Heart left ventricle (tissue), 16 donors: Measurements from ENCODE around the gene KRT86. TPM values are rescaled to one million over a fixed set of nuclear protein-coding genes. Genes with fewer than 3 reads are reported as not detected.

ENCODE experiments used
- ATAC-seq, 4 donors: fragments of 200-7000 bp; cut with Tn5 transposase; one replicate each; pipeline ENCODE4 v1.9.1; 2020 to 2022; ENCODE audit warnings: moderate library complexity in 4 of 4, mild to moderate bottlenecking in 3 of 4, moderate number of reproducible peaks in 1 of 4
- DNase-seq, 5 donors: peaks; one replicate each; pipeline ENCODE4 v3.0.0-alpha.2; 2020
- H3K27ac ChIP-seq, 12 donors: fragments of 200-600 bp; sonication (generic) in 4 of 12; one replicate each; pipeline versions ENCODE4 v1.5.0 to v1.8.0; 2016 to 2022; ENCODE audit warnings: mild to moderate bottlenecking in 2 of 12
- H3K27me3 ChIP-seq, 9 donors: fragments of 200-600 bp; sonication (generic) in 2 of 9; one replicate each; pipeline versions ENCODE4 v1.5.1 to v1.8.0; 2016 to 2022; ENCODE audit warnings: mild to moderate bottlenecking in 3 of 9
- H3K36me3 ChIP-seq, 9 donors: fragments of 200-600 bp; sonication (generic) in 2 of 9; one replicate each; pipeline versions ENCODE4 v1.5.0 to v1.8.0; 2018 to 2022; ENCODE audit warnings: mild to moderate bottlenecking in 2 of 9
- H3K4me1 ChIP-seq, 12 donors: fragments of 200-600 bp; sonication (generic) in 4 of 12; one replicate each; pipeline versions ENCODE4 v1.5.0 to v1.8.0; 2016 to 2022; ENCODE audit warnings: mild to moderate bottlenecking in 3 of 12
- H3K4me3 ChIP-seq, 12 donors: fragments of 200-600 bp; sonication (generic) in 4 of 12; one replicate each; pipeline versions ENCODE4 v1.5.0 to v1.8.0; 2017 to 2022; ENCODE audit warnings: mild to moderate bottlenecking in 9 of 12, moderate library complexity in 4 of 12
- H3K9me3 ChIP-seq, 12 donors: fragments of 200-600 bp; sonication (generic) in 4 of 12; one replicate each; pipeline versions ENCODE4 v1.5.0 to v1.8.0; 2016 to 2022; ENCODE audit warnings: mild to moderate bottlenecking in 1 of 12
- POLR2A ChIP-seq, 2 donors: fragments of 450-650 bp; IDR thresholded peaks; one replicate each; pipeline ENCODE4 v1.6.1; 2017; ENCODE audit warnings: antibody characterized with exemption in 2 of 2, mild to moderate bottlenecking in 2 of 2, moderate library complexity in 2 of 2
- WGBS, 4 donors: extraction: QIAGEN DNeasy Blood & Tissue Kit in 2 of 4; methylation state at CpG; one replicate each; pipeline versions ENCODE4 v1.1.5 to v1.1.7; 2013 to 2018; 5-methylcytosine and 5-hydroxymethylcytosine counted together
- intact Hi-C, 10 donors: fragments of 100-400 bp; cut with DNase I; formaldehyde crosslinking; loops; one replicate each; pipeline versions ENCODE4 v1.11.1 to v1.14.2; 2022
- polyA plus RNA-seq, 2 donors: library from polyadenylated mRNA; stranded (reverse); fragments of 200-250 nt; gene quantifications; one replicate each; pipeline ENCODE4 v1.2.3, GENCODE V29; 2013
- total RNA-seq, 9 donors: library from RNA; depleted of rRNA in 2 of 9; stranded (reverse); fragments of >200 nt in 2 of 9; fragmentation: NEBNext Ultra II Directional in 3 of 9; extraction: Animal tissue kit (Norgen Biotek cat#: 25700) in 3 of 9; gene quantifications; one replicate each; pipeline versions ENCODE4 v1.1.0 to v1.2.4, GENCODE V29; 2016 to 2023
- TF ChIP-seq, protein P1 (sequence below), 12 donors: fragments of 200-600 bp; sonication (generic) in 4 of 12; IDR thresholded peaks; one replicate each; pipeline versions ENCODE4 v1.5.0 to v1.8.0; 2018 to 2022; ENCODE audit warnings: antibody characterized with exemption in 12 of 12, mild to moderate bottlenecking in 5 of 12
- donor health status: ischemic (EF 13 %, LVEDD 7.1; RV severe dilation, severe dysfunction).
- donor health status: healthy with polysubstance abuse.
- donor health status: DM: no; HTN: yes; CAD: no.
- donor health status: DM: no; HTN: no; CAD: no.
- donor health status: ischemic (EF 25% LVEDD 6.9; RV normal size, moderate dysfunction).
- donor health status: ischemic (EF 25% LVEDD 5.7; RV mildly dilated, moderate dysfunction).
- donor health status: healthy.
- donor health status: DM: yes; HTN: yes; CAD: no.
- donor health status: ischemic (EF 35%, LVEDD 5.7; RV mildly dilated, moderate dysfunction).
- donor health status: nonischemic (EF 11% LVEDD 7.7; RV severe dilation, severe dysfunction).
- donor health status: DM: yes; HTN: yes; CAD: no.
- donor health status: PGD.
- donor health status: ischemic (EF 29% LVEDD 5.4; RV normal size, mild dysfunction).
- donor health status: nonischemic (EF 23%, LVEDD 6.1; RV moderate dilation, normal function).

KRT86 gene
- total and polyA plus RNA-seq, 11 donors: not detected

DNA sequence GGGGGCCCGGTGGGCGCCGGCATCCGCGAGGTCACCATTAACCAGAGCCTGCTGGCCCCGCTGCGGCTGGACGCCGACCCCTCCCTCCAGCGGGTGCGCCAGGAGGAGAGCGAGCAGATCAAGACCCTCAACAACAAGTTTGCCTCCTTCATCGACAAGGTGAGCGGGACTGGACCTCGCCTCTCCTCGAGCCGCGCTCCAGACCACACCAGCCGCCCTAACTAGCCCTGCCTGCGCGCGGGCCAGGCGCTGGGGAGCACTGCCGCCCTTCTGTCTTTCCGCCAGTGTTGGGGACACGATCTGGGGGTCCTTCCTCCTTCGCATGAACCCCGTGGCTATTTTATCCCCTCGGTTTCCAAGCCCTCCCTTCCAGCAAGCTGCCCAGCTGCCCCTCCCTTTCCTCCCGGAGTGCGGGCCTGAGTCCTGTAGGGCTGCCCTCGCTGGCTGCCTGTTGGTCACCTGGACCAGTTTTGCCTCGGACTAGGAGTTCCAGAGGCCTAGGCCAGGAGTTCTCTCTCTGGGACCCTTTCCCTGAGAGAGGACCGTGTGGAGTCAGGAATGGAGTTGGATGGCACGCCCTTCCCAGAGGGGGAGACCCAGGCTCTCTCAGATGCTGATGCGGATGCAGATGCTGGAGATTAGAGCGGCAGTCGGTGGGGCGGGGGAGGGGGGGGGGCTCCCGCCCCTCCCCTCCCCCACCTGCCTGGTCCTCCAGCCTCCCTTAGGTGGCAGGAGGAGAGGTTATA is 40.8 kb upstream of the KRT86 start:
- no peak for TF ChIP-seq POLR2A (IDR thresholded peaks at IDR 0.05)
- TF ChIP-seq, protein P1, sequence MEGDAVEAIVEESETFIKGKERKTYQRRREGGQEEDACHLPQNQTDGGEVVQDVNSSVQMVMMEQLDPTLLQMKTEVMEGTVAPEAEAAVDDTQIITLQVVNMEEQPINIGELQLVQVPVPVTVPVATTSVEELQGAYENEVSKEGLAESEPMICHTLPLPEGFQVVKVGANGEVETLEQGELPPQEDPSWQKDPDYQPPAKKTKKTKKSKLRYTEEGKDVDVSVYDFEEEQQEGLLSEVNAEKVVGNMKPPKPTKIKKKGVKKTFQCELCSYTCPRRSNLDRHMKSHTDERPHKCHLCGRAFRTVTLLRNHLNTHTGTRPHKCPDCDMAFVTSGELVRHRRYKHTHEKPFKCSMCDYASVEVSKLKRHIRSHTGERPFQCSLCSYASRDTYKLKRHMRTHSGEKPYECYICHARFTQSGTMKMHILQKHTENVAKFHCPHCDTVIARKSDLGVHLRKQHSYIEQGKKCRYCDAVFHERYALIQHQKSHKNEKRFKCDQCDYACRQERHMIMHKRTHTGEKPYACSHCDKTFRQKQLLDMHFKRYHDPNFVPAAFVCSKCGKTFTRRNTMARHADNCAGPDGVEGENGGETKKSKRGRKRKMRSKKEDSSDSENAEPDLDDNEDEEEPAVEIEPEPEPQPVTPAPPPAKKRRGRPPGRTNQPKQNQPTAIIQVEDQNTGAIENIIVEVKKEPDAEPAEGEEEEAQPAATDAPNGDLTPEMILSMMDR (IDR thresholded peaks at IDR 0.05): no peak
- Histone ChIP-seq H3K9me3 (no peaks in the 10 kb centered on the region), H3K27ac (no peak overlapping the region), H3K36me3 (no peaks in the 10 kb centered on the region), H3K4me3 (peak overlapping the region in 6 of 12 donors; percentile 4 to 24 (median 16)), H3K4me1 (peaks cover 0 to 34% (median 17%) of the 10 kb centered on the region in 12 donors), H3K27me3 (peaks cover 10 to 39% (median 22%) of the 10 kb centered on the region in 9 donors)
- no peak for ATAC-seq
- intact Hi-C loops: no loop called here
- 12 to 29% (median 17%) methylated on average over 20 to 40 of the region's 40 CpGs for WGBS, 4 donors
- peak in 1 of 5 donors; percentile 43 for DNase-seq

DNA sequence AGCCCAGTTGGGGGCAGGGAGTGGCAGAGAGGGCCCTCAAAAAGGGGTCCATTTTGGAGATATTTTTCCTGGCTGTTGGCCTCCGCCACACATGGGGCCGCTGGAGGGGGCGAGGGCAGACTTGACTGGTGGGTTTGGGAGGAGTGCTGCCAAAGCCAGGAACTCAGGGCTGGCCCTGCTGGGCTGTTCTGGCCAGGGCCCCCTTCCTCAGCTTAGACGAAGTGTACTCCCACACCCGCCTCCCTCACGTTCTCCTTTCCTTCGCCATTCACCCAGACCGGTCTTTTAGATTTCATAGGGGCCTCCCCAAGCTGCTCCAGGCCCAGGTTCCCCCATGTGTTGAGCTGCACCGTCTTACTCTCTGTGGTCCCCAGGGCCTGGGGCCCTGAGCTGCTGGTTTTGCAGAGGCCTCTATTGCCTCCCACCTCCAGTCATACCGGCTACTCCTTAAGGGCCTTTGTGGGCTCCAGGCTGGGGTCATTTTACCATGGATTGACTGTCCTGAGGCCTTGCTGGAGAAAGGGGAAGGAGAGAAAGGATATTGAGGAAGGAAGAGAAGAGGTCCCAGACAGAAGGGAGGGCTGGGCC is 40.1 kb upstream of the KRT86 start:
- peaks cover 0 to 34% (median 17%) of the 10 kb centered on the region in 12 donors for H3K4me1 ChIP-seq
- TF ChIP-seq, protein P1 (IDR thresholded peaks at IDR 0.05): no peak
- no peak for TF ChIP-seq POLR2A (IDR thresholded peaks at IDR 0.05)
- no peaks in the 10 kb centered on the region for H3K36me3 ChIP-seq
- DNase-seq: peak in 1 of 5 donors; percentile 29
- intact Hi-C loops: no loop called here
- no peak overlapping the region for H3K27ac ChIP-seq
- no peak for ATAC-seq
- no peaks in the 10 kb centered on the region for H3K9me3 ChIP-seq
- H3K27me3 ChIP-seq: peaks cover 10 to 39% (median 22%) of the 10 kb centered on the region in 9 donors
- 76 to 92% (median 81%) methylated on average over 10 of the region's 10 CpGs for WGBS, 4 donors
- no peak overlapping the region for H3K4me3 ChIP-seq

DNA sequence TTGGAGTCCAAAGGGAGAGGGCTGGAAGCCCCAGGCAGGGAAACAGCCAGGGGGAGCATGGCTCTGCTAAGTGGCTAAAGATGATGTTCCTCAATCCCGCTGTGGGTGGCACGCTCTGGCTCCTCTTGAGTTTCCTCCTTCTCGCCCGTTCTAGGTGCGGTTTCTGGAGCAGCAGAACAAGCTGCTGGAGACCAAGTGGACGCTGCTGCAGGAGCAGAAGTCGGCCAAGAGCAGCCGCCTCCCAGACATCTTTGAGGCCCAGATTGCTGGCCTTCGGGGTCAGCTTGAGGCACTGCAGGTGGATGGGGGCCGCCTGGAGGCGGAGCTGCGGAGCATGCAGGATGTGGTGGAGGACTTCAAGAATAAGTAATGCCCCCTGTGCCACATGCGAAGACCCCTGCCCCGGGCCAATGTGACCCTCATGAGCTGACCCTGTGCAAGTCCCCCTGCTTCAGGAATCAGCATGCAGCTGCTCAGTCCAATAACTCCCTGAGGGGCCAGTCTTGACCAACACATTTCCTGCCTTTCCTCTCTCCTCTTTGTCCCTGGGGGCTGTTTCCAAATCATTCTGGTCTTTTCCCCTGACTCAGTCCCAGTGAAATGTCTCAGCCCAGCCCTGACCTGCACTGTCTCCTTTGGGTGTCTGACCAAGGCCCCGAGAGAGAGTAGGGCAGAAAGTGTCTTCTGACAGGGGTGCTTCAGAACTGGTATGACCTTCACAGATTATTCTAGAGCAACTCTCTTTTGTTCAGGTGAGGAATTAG is 39.3 kb upstream of the KRT86 start:
- peak in 1 of 5 donors; percentile 49 for DNase-seq
- Histone ChIP-seq H3K9me3 (no peaks in the 10 kb centered on the region), H3K4me3 (no peak overlapping the region), H3K36me3 (no peaks in the 10 kb centered on the region), H3K27me3 (peaks cover 10 to 39% (median 22%) of the 10 kb centered on the region in 9 donors), H3K27ac (no peak overlapping the region), H3K4me1 (peaks cover 0 to 34% (median 17%) of the 10 kb centered on the region in 12 donors)
- no peak for TF ChIP-seq POLR2A (IDR thresholded peaks at IDR 0.05)
- TF ChIP-seq, protein P1 (IDR thresholded peaks at IDR 0.05): no peak
- intact Hi-C loops: no loop called here
- 90 to 93% (median 91%) methylated on average over 14 to 15 of the region's 15 CpGs for WGBS, 4 donors
- no peak for ATAC-seq
